ENCODE results near the gene SLC39A6.

The SLC39A6 gene

GRCh38 chr18:36089001-36089400 lies 40.1 kb downstream of the SLC39A6 start:
- no peaks in the 10 kb centered on the region for H3K36me3 ChIP-seq (ENCODE audit: control insufficient read depth in 2 of 2, insufficient read depth in 1 of 2, low read length in 2 of 2)
- ChIA-PET CTCF (interaction anchor here (0.6 to 1.0 kb wide), 2 partner anchors 54 to 193 kb away, joined by 3 read pairs; no protein-coding TSS in a partner anchor), POLR2A (no interaction called here)
- TF ChIP-seq ZSCAN5A (tag by site-specific recombination; IDR thresholded peaks at IDR 0.05) (no peak), ZNF362 (tag by site-specific recombination; IDR thresholded peaks at IDR 0.05) (no peak), ZNF175 (tag by site-specific recombination; IDR thresholded peaks at IDR 0.05) (no peak), SCRT1 (tag by site-specific recombination; IDR thresholded peaks at IDR 0.05; ENCODE audit: borderline replicate concordance) (no peak), ZNF266 (tag by site-specific recombination; IDR thresholded peaks at IDR 0.05; ENCODE audit: low read depth) (no peak), ZBTB7A (tag by site-specific recombination; IDR thresholded peaks at IDR 0.05; ENCODE audit: low read depth) (no peak), ZNF677 (tag by site-specific recombination; IDR thresholded peaks at IDR 0.05) (no peak), ZNF544 (tag by site-specific recombination; IDR thresholded peaks at IDR 0.05) (no peak), ZNF37A (tag by site-specific recombination; IDR thresholded peaks at IDR 0.05) (no peak), ZNF404 (tag by site-specific recombination; IDR thresholded peaks at IDR 0.05) (no peak), ZBTB8A (tag by site-specific recombination; IDR thresholded peaks at IDR 0.05) (no peak), ZNF18 (tag by site-specific recombination; IDR thresholded peaks at IDR 0.05) (no peak), ZNF629 (tag by site-specific recombination; IDR thresholded peaks at IDR 0.05) (no peak)
- H3K27ac ChIP-seq (ENCODE audit: extremely low read depth, low read depth, low read length) = no peak overlapping the region
- H3K9me3 ChIP-seq (ENCODE audit: control insufficient read depth, insufficient read depth, low read depth, low read length) = no peaks in the 10 kb centered on the region
- no peak overlapping the region for H3K4me3 ChIP-seq (ENCODE audit: low read depth, low read length)
- H3K4me1 ChIP-seq (ENCODE audit: control insufficient read depth, insufficient read depth, low read length) = no peaks in the 10 kb centered on the region

- H3K36me3 ChIP-seq (ENCODE audit: control insufficient read depth in 2 of 2, insufficient read depth in 1 of 2, low read length in 2 of 2) = no peaks in the 10 kb centered on the region
- H3K4me1 ChIP-seq (ENCODE audit: control insufficient read depth, insufficient read depth, low read length) = no peaks in the 10 kb centered on the region
- ChIA-PET POLR2A (no interaction called here), CTCF (interaction anchor here (1.0 kb wide), 1 partner anchor 194 kb away, joined by 3 read pairs; no protein-coding TSS in a partner anchor)
- H3K27ac ChIP-seq (ENCODE audit: extremely low read depth, low read depth, low read length) = no peak overlapping the region
- TF ChIP-seq KLF10 (tag by site-specific recombination; IDR thresholded peaks at IDR 0.05) (no peak), YY1 (tag by site-specific recombination; IDR thresholded peaks at IDR 0.05) (no peak), ZFP41 (tag by site-specific recombination; IDR thresholded peaks at IDR 0.05; ENCODE audit: borderline replicate concordance) (no peak), ZNF23 (tag by site-specific recombination; IDR thresholded peaks at IDR 0.05; ENCODE audit: borderline replicate concordance) (no peak)
- no peak overlapping the region for H3K4me3 ChIP-seq (ENCODE audit: low read depth, low read length)
- no peaks in the 10 kb centered on the region for H3K9me3 ChIP-seq (ENCODE audit: control insufficient read depth, insufficient read depth, low read depth, low read length)
Observed at GRCh38 chr18:36088256-36088655, 40.9 kb downstream of the SLC39A6 start.

- Histone ChIP-seq H3K27ac (ENCODE audit: extremely low read depth, low read depth, low read length) (no peak overlapping the region), H3K4me3 (ENCODE audit: low read depth, low read length) (no peak overlapping the region), H3K36me3 (ENCODE audit: control insufficient read depth in 2 of 2, insufficient read depth in 1 of 2, low read length in 2 of 2) (no peaks in the 10 kb centered on the region), H3K9me3 (ENCODE audit: control insufficient read depth, insufficient read depth, low read depth, low read length) (no peaks in the 10 kb centered on the region), H3K4me1 (ENCODE audit: control insufficient read depth, insufficient read depth, low read length) (no peaks in the 10 kb centered on the region)
- POLR2A ChIA-PET = interaction anchor here (0.6 kb wide), 1 partner anchor 1266 kb away, joined by 3 read pairs; no protein-coding TSS in a partner anchor
- CTCF ChIA-PET = interaction anchor here (0.6 to 1.6 kb wide), 4 partner anchors 10 to 196 kb away, joined by 3 to 9 read pairs (median 4); no protein-coding TSS in a partner anchor
- TF ChIP-seq PRDM2 (tag by site-specific recombination; IDR thresholded peaks at IDR 0.05; ENCODE audit: borderline replicate concordance) (no peak), ZBTB17 (tag by site-specific recombination; IDR thresholded peaks at IDR 0.05) (no peak), BCL6B (tag by site-specific recombination; IDR thresholded peaks at IDR 0.05) (no peak), KLF8 (tag by site-specific recombination; IDR thresholded peaks at IDR 0.05) (no peak), SP7 (tag by site-specific recombination; IDR thresholded peaks at IDR 0.05) (no peak)
Observed at GRCh38 chr18:36086186-36086585, 43.0 kb downstream of the SLC39A6 start.
